GM08714 (cell line): Measurements from ENCODE around the gene SURF1.
A peak's percentile ranks its signal among the peaks of the same experiment; 100 is the strongest.
"Not testable (repeated sequence)": the region's sequence is repeated elsewhere in the genome, so short reads cannot be mapped to it uniquely, and the experiment has no call there.

Experiments
- H3K4me3 ChIP-seq: fragments of 200-500 bp; sonication (Bioruptor generic); 2 replicates; pipeline ENCODE4 v1.5.1; 2014; ENCODE audit warnings: mild to moderate bottlenecking, low read length, inconsistent platforms
- ZNF274 ChIP-seq: IDR thresholded peaks from 2 replicates; pipeline ENCODE4 v1.6.1; 2012; ENCODE audit warnings: mild to moderate bottlenecking, low read depth, low read length

SURF1 gene, protein sequence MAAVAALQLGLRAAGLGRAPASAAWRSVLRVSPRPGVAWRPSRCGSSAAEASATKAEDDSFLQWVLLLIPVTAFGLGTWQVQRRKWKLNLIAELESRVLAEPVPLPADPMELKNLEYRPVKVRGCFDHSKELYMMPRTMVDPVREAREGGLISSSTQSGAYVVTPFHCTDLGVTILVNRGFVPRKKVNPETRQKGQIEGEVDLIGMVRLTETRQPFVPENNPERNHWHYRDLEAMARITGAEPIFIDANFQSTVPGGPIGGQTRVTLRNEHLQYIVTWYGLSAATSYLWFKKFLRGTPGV

DNA sequence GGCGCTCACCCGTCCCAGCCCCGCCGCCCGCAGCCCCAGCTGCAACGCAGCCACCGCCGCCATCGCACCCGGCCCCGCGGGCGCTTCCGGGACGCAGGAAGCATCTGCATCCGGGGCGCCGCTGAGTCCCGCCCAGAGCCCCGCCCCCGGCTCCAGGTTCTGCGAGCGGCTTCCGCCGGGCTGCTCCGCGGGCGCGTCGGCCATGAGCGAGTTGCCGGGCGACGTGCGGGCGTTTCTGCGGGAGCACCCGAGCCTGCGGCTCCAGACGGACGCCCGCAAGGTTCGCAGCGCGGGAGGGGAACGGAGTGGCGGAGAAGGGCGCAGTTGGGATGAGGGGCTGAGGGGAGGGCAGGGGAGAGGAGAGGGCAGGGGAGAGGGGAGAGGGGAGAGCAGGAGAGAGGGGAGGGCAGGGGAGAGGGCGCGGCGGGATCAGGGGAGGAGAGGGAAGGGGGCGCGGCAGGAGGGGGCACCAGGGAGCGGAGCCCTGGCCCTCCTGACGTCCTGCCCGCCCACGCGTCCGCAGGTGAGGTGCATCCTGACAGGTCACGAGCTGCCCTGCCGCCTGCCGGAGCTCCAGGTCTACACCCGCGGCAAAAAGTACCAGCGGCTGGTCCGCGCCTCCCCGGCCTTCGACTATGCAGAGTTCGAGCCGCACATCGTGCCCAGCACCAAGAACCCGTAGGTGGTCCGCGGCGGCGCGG, at the start of gene SURF1, which contains the start of gene SURF2:
TSS of gene SURF1 (minus strand) at position 97 of the 701 bp plus-strand sequence. CDS start at position 63, 34 bp downstream.
TSS of gene SURF2 (plus strand) at position 160 of the 701 bp plus-strand sequence. CDS start at position 203, 43 bp downstream.
- TF ChIP-seq ZNF274 = no peak
- peak within 1 kb of the TSS; percentile 82 for H3K4me3 ChIP-seq

DNA sequence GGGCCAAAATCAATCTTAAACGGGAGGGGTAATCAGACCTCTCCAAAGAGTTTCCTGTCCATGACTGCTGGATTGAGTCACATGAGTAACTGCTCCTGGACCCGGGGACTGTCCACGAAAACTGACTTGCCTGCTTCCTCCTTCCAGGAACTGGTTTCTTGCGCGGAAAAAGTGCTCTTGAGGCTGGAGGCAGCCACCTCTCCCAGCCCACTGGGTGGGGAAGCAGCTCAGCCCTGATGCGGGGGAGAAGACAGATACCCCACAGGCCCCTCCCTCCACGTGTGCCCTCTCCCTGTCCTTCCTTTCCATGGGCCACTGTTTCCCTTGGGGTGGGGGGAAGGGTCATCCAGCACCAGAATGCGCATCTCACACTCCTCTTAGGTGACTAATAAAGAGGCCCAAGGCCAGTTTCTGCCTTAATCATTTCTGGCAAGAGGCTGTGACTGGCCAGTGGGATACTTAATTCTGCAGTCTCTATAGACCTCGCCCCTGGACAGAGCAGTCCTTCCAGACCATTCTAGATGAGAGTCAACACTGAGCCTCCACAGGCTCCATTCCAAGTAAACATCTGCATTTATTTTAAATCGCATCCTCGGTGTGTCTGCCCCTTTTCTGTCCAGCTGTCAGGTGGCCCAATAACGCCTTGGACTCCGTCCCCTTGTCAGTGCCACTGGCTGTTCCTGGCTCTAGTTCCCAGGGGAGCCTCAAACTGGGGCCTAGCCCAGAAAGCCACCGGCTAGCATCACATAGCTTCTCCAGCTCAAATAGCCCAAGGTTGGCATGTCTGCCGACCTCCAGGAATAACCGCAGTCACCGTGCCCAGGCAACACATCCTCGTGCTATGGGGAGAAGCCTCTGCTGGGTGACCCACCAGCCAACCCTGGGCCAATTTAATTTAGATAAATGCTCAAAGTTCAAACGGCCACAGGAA, 49.5 kb upstream of the SURF1 start:
- TF ChIP-seq ZNF274 = no peak
- no peak overlapping the region for H3K4me3 ChIP-seq

DNA sequence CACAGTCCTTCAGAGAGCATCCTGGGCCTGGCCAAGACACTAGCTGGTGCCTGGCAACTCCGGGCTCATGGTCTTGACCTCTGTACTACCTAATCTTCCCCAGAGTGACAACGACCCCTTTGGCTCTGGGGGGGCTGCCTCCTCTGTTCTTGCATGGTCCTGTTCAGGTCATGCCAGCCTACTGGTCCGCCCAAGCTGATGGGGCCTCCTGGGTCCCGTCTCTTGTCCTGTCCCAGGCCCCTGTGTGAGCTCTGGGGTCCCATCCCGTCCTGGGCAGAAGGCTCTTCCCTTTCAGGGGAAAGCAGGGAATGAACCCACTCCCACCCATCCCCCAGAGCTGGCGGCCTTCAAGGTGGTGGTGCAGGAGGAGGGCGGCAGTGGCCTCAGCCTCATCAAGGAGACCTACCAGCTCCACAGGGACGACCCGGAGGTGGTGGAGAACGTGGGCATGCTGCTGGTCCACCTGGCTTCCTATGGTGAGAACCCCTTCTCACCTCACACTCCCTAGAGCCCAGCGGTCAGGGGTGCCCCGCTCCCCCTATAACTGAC, 48.2 kb upstream of the SURF1 start:
- H3K4me3 ChIP-seq = no peak overlapping the region
- no peak for TF ChIP-seq ZNF274

DNA sequence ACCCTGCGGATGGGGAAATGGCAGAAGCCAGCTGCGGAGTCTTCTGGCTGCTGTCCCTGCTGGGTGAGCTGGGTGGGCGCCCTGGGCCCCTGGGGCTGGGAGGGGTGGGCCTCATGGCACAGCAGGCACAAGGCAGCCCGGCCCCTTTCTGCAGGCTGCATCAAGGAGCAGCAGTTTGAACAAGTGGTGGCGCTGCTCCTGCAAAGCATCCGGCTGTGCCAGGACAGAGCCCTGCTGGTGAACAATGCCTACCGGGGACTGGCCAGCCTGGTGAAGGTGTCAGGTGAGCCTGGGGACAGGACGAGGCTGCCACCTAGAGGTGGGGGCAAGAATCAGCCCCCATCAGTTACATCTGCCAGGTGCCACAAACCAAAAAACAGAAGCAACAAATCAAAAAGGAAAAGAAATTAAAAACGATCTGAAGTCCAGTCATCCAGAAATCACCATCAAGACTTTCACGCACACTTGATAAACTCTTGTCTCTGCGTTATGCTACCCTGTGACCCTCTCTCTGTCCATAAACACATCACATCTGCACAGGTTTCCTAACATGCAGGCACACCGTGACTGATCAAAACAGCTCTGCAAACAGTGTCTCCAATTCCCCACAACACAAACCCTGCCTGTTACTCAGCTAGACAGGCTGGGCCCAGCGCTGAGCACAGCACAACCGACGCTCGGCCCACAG, 47.6 kb upstream of the SURF1 start:
- no peak for TF ChIP-seq ZNF274
- H3K4me3 ChIP-seq = no peak overlapping the region

DNA sequence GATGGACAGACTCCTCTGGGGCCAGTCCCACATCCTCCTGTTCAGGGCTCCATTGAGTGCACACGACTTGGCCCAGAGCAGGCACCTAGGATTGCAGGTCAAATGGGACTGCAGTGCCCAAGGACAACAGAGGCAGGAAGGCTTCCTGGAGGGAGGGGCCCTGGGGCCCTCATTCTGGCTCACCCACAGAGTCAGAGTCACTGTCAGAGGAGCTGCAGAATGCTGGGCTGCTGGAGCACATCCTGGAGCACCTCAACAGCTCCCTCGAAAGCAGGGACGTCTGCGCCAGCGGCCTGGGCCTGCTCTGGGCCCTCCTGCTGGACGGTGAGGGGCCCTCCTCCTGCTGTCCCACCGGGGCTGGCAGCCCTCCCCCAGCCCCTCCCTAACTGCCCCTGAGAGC, 46.4 kb upstream of the SURF1 start:
- no peak for TF ChIP-seq ZNF274
- H3K4me3 ChIP-seq = no peak overlapping the region

GRCh38 chr9:133401588-133401987, 45.3 kb upstream of the SURF1 start:
- H3K4me3 ChIP-seq = no peak overlapping the region
- TF ChIP-seq ZNF274 = no peak

GRCh38 chr9:133400292-133400691, 44.0 kb upstream of the SURF1 start:
- no peak overlapping the region for H3K4me3 ChIP-seq
- no peak for TF ChIP-seq ZNF274

- H3K4me3 ChIP-seq = no peak overlapping the region
- no peak for TF ChIP-seq ZNF274
Measured at GRCh38 chr9:133397895-133398294, 41.6 kb upstream of the SURF1 start.

GRCh38 chr9:133397370-133397769, 41.1 kb upstream of the SURF1 start:
- no peak overlapping the region for H3K4me3 ChIP-seq
- no peak for TF ChIP-seq ZNF274

DNA sequence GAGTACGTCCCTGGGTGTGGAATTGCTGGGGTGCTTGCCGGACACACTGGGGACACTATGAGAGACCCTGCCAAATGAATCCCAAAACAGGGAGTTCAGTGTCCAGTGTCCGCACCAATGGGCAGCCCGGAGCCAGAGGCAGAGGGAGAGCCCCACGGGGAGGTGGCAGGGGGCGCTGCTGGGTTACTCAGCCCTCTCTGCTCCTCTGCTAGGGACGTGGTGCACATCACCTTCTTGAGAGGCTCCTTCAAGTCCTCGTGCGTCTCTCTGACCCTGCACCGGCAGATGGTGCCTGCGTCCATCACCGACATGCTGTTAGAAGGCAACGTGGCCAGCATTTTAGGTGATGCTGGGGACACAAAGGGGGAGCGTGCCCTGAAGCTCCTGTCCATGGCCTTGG, 40.7 kb upstream of the SURF1 start:
- no peak for TF ChIP-seq ZNF274
- no peak overlapping the region for H3K4me3 ChIP-seq

DNA sequence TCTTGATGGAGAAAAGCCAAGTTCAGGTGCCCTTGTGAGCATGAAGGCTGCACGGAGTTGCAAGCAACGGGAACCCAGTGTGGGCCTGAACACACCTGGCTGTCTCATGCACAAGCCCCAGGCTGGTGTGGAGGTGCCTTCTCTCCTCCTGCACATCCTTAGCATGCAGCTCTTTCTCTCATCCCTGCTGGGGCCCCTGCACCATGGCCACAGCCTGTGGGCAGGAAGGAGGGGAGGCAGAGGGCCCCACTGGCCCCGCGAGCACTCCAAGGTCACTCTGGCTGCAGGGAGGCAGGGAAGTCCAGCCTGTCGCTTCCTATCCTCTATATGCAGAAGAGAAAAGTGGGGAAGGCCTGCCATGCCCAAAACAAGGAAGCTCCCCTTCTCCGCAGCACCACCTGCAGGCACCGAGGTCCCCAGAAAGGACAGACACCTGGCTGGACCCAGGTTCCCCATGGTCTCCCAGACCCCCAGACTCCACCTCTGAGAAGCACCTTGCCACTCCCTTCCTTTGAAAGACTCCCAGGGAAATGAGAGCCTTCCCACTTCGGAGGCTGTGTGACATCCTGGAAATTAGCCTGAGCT, 38.5 kb upstream of the SURF1 start:
- H3K4me3 ChIP-seq = no peak overlapping the region
- TF ChIP-seq ZNF274 = no peak

- H3K4me3 ChIP-seq = no peak overlapping the region
- TF ChIP-seq ZNF274 = no peak
Measured at GRCh38 chr9:133393399-133393798, 37.1 kb upstream of the SURF1 start.

GRCh38 chr9:133392308-133392707, 36.0 kb upstream of the SURF1 start:
- not testable (repeated sequence) for H3K4me3 ChIP-seq

GRCh38 chr9:133391449-133391848, 35.2 kb upstream of the SURF1 start:
- H3K4me3 ChIP-seq = not testable (repeated sequence)
